Measurements from ENCODE around the gene PABPC1L. TPM values are rescaled to one million over a fixed set of nuclear protein-coding genes. Genes with fewer than 3 reads are reported as not detected.

The PABPC1L gene
- 11.5 and 21.5 TPM in 2 replicates for total RNA-seq

GRCh38 chr20:44909872-44910689 lies at the start of gene PABPC1L:
Gene PABPC1L, plus strand, starts transcription at chr20:44910060. Its CDS starts 84 bp downstream, at chr20:44910144.

DNA sequence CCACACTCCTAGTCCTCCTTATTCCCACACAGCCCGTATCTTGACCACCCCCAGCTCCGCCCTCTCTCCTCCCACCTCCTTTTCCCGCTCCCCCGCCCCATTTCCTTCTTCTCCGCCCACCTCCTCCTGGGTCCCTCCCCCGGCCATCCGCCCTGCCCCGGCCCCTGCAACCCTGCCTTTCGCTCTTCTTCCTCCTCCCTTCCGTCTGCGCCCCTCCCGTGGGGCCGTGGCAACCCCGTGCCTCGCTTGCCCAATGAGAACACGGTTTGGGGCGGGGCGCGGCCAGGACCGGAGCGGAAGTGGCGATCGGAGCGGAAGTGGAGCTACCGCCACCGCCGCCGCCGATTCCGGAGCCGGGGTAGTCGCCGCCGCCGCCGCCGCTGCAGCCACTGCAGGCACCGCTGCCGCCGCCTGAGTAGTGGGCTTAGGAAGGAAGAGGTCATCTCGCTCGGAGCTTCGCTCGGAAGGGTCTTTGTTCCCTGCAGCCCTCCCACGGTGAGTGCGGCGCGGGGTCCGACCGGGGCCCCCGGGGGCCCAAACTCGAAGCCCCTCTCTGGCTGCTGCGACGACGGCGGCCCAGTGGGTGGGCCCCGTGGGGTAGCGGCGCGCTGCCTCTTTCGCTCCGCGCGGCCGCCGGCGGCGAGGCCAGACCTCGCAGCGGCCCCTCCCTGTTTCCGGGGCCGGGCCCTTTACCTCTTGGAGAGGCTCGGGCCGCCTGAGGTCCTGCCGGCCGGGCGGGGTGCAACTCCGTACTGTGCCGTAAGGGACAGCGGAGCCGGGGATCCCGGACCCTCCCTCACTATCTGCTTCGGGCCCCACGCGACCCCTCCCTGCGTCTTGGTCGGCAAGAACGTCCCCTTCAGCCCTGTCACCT lies 24.2 kb upstream of the PABPC1L start, which contains the start of gene YWHAB:
TSS of gene YWHAB (plus strand) at position 314 of the 874 bp plus-strand sequence. CDS start 15,829 bp downstream, outside the sequence.

DNA sequence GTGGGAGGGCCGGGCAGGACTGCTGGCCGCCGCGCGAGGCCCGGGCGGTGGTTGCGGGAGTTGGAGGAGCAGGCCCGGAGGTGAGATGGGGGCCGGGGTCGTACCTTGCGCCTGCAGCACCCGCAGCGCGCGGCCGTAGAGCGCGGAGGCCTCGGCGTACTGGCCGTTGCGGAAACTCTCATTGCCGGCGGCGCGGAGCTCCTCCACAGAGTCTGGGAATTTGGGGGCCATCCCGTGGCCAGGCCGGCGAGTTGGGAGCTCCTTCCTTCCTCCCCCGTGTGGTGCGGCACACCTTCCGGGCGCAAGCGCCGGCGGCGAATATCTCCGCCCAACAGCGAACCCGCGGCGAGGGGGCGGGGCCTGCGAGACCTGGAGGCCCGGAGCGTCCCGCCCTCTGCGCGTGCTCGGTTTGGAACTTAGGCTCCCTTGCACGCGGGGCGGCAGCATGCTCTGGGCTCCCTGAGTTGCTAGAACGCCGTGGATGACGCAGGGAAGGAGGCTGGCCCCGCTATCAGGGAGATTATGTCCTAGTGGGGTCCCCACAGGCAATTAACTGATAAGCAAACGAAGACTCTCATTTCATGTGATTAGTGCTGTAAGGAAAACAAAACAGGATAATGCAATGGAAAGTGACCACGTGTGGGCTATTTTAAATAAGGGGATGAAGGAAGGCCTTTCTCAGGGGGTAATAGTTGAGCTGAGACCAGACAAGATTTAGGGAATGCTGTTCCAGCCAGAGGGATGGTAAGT lies 50.4 kb downstream of the PABPC1L start, which contains the start of gene TOMM34:
TSS of gene TOMM34 (minus strand) at position 295 of the 750 bp plus-strand sequence. CDS start at position 231, 64 bp downstream.

DNA sequence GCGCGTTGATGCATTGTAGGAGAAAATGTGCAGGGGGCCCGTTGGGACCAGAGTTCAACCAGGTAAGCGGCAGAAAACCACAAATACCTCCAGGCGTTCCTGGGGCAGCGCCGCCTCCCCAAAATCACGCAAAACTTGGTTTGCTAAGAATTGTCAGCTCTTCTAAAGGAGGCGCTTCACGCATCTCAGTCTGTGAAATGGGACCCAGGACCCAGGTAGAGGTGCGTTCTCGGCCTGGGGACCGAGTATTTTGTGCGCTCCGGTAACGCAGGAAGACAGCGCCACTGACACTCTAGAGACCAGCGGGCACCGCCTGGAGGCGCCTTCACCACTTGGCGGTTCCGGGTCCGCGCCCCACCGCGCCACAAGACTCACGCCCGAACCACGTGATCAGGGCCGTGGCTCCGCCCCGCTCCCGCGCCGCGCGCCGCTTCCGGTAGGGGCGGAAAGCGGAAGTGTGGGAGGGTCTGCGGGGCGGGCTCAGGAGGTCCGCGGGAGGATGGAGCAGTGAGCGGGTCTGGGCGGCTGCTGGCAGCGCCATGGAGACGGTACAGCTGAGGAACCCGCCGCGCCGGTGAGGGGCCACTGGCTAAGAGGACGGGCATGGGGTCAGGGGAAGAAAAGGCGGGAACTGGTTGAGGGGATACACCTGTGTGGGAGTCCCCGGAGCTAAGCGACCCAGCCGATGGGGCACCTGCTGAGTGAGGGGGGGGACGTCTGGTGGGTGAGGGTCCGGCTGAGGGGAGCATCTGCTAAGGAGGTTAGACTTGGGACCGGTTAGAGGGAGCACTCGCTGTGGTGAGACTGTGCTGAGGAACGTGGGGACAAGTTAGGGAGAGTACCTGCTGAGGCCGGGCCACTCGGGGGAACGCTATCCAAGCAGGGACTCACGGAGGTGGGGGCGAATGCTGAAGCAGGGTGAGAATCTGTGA lies 56.4 kb downstream of the PABPC1L start, which contains the start of gene STK4:
TSS of gene STK4 (plus strand) at position 483 of the 932 bp plus-strand sequence. CDS start at position 540, 57 bp downstream.

Other genes with a start within 250 kb of the PABPC1L start
- gene CCN5, start 194.7 kb upstream of the PABPC1L start, total RNA-seq = 1.5 and 10.6 TPM in 2 replicates
- 0.22 and 1.6 TPM in 2 replicates for gene KCNK15, start 164.2 kb upstream of the PABPC1L start, total RNA-seq
- 0.12 TPM in 1 of 2 replicates, not detected in the other for gene RIMS4, start 99.5 kb upstream of the PABPC1L start, total RNA-seq
- 89.1 and 103 TPM in 2 replicates for gene YWHAB, start 24.4 kb upstream of the PABPC1L start, total RNA-seq
- 41.5 and 72.5 TPM in 2 replicates for gene TOMM34, start 50.3 kb downstream of the PABPC1L start, total RNA-seq
- 55.5 and 74.1 TPM in 2 replicates for gene STK4, start 56.5 kb downstream of the PABPC1L start, total RNA-seq
- 1.00 and 1.6 TPM in 2 replicates for gene KCNS1, start 191.1 kb downstream of the PABPC1L start, total RNA-seq
- gene WFDC5, start 205.1 kb downstream of the PABPC1L start, total RNA-seq = not detected in 2 replicates
- not detected in 2 replicates for gene WFDC12, start 214.4 kb downstream of the PABPC1L start, total RNA-seq